ENCODE measurements around the gene ERO1B. TPM values are rescaled to one million over a fixed set of nuclear protein-coding genes. Genes with fewer than 3 reads are reported as not detected.

The ERO1B gene
- total RNA-seq, 2 experiments from 2014 or later: 7.0 to 11.0 TPM

DNA sequence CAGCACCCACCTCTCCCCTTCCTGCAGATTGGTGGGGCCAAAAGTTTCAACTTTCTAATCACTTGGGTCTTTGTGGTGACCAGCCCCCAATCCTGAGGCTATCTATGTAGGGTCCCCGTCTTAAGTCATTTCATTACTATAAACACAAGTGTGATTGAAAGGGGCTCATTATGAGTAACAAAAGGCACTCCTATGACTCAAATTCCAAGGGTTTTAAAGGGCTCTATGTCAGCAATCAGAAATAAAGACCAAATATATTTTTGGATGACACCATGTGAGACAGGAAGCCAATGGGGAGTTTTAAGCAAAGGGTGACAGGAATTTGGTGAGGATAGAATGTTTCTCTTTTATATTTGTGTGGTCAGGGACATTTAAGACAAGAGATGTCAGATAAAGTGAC lies 6.2 kb downstream of the ERO1B start:
- H4K20me1 ChIP-seq (ENCODE audit: insufficient read depth, low read length): no peaks in the 10 kb centered on the region
- H3K4me1 ChIP-seq (ENCODE audit: insufficient read depth, low read length, poor library complexity, severe bottlenecking): peaks cover 10% of the 10 kb centered on the region
- no peak for TF ChIP-seq CTCF (conservative IDR thresholded peaks at IDR 0.05; ENCODE audit: low read length)
- no peak for TF ChIP-seq EZH2phosphoT487 (IDR thresholded peaks at IDR 0.05; ENCODE audit: borderline replicate concordance, low read depth, low read length)
- ChIA-PET POLR2A (interaction anchor here (0.7 to 1.1 kb wide), 2 partner anchors 10 to 18 kb away, joined by 3 to 5 read pairs; no protein-coding TSS in a partner anchor), CTCF (ENCODE audit: unreplicated experiment) (no interaction called here)
- no peaks in the 10 kb centered on the region for H3K9me2 ChIP-seq (ENCODE audit: insufficient read depth, low read length)
- no peak overlapping the region for H3K4me2 ChIP-seq (ENCODE audit: low read length)
- no peak overlapping the region for H3K27ac ChIP-seq (ENCODE audit: low read depth, low read length, poor library complexity, severe bottlenecking)
- no peak overlapping the region for H2AFZ ChIP-seq (ENCODE audit: low read length)
- peaks cover 4% of the 10 kb centered on the region; the same call in 1 of the 2 replicates for H3K36me3 ChIP-seq (ENCODE audit: insufficient read depth, low read length)
- DNase-seq (ENCODE audit: low spot score): no peak
- intact Hi-C loops (cut with micrococcal nuclease; ENCODE audit: unreplicated experiment): no loop called here
- H3K79me2 ChIP-seq (ENCODE audit: insufficient read depth, low read depth, low read length): peaks cover 9% of the 10 kb centered on the region
- H3K9me3 ChIP-seq (ENCODE audit: low read length): no peaks in the 10 kb centered on the region; the same call in 1 of the 2 replicates
- H3K4me3 ChIP-seq (ENCODE audit: low read depth, low read length, poor library complexity, severe bottlenecking): no peak overlapping the region
- no TSS peak for BruUV-seq (replicated peaks)

DNA sequence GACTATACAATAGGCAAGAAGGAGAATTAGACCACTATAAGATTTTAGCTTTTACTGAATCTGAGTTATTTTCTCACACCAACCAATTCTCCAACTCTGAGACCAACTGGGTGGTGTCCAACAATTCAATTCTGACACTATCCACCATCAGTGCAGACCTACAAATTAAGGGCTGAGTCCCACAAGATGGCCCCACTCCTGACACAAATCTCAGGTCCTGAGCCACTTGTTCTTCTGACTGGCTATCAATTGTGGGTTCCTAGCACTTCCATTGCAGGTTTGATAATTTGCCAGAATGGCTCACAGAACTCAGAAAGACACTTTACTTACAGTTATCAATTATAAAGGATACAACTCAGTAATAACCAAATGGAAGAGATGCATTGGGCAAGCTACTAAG lies 6.7 kb downstream of the ERO1B start:
- Histone ChIP-seq H4K20me1 (ENCODE audit: insufficient read depth, low read length) (no peaks in the 10 kb centered on the region), H3K36me3 (ENCODE audit: insufficient read depth, low read length) (peaks cover 4% of the 10 kb centered on the region; the same call in 1 of the 2 replicates), H3K9me3 (ENCODE audit: low read length) (no peaks in the 10 kb centered on the region; the same call in 1 of the 2 replicates), H3K79me2 (ENCODE audit: insufficient read depth, low read depth, low read length) (peaks cover 4% of the 10 kb centered on the region), H3K27ac (ENCODE audit: low read depth, low read length, poor library complexity, severe bottlenecking) (no peak overlapping the region), H2AFZ (ENCODE audit: low read length) (no peak overlapping the region), H3K4me1 (ENCODE audit: insufficient read depth, low read length, poor library complexity, severe bottlenecking) (peaks cover 4% of the 10 kb centered on the region), H3K4me2 (ENCODE audit: low read length) (no peak overlapping the region), H3K9me2 (ENCODE audit: insufficient read depth, low read length) (no peaks in the 10 kb centered on the region), H3K4me3 (ENCODE audit: low read depth, low read length, poor library complexity, severe bottlenecking) (no peak overlapping the region)
- intact Hi-C loops (cut with micrococcal nuclease; ENCODE audit: unreplicated experiment): no loop called here
- ChIA-PET CTCF (ENCODE audit: unreplicated experiment) (no interaction called here), POLR2A (interaction anchor here (1.1 kb wide), 1 partner anchor 10 kb away, joined by 3 read pairs; no protein-coding TSS in a partner anchor)
- no peak for DNase-seq (ENCODE audit: low spot score)
- no peak for TF ChIP-seq EZH2phosphoT487 (IDR thresholded peaks at IDR 0.05; ENCODE audit: borderline replicate concordance, low read depth, low read length)
- TF ChIP-seq CTCF (conservative IDR thresholded peaks at IDR 0.05; ENCODE audit: low read length): no peak
- BruUV-seq (replicated peaks): no TSS peak

GRCh38 chr1:236273358-236273757 lies 8.4 kb downstream of the ERO1B start:
- H3K79me2 ChIP-seq (ENCODE audit: insufficient read depth, low read depth, low read length): no peaks in the 10 kb centered on the region; the same call in 1 of the 2 replicates
- TF ChIP-seq EZH2phosphoT487 (IDR thresholded peaks at IDR 0.05; ENCODE audit: borderline replicate concordance, low read depth, low read length): no peak
- no peak for TF ChIP-seq CTCF (conservative IDR thresholded peaks at IDR 0.05; ENCODE audit: low read length)
- intact Hi-C loops (cut with micrococcal nuclease; ENCODE audit: unreplicated experiment): no loop called here
- no peaks in the 10 kb centered on the region for H4K20me1 ChIP-seq (ENCODE audit: insufficient read depth, low read length)
- no peak for DNase-seq (ENCODE audit: low spot score)
- ChIA-PET CTCF (ENCODE audit: unreplicated experiment) (no interaction called here), POLR2A (interaction anchor here (0.6 to 0.7 kb wide), 4 partner anchors 8 to 274 kb away, joined by 3 to 5 read pairs (median 4); partner anchors contain the start of gene ERO1B)
- H3K9me3 ChIP-seq (ENCODE audit: low read length): no peaks in the 10 kb centered on the region; the same call in 1 of the 2 replicates
- H3K36me3 ChIP-seq (ENCODE audit: insufficient read depth, low read length): peaks cover 5% of the 10 kb centered on the region; the same call in 1 of the 2 replicates
- H2AFZ ChIP-seq (ENCODE audit: low read length): no peak overlapping the region
- H3K4me2 ChIP-seq (ENCODE audit: low read length): no peak overlapping the region
- no peak overlapping the region for H3K27ac ChIP-seq (ENCODE audit: low read depth, low read length, poor library complexity, severe bottlenecking)
- no peak overlapping the region for H3K4me3 ChIP-seq (ENCODE audit: low read depth, low read length, poor library complexity, severe bottlenecking)
- H3K4me1 ChIP-seq (ENCODE audit: insufficient read depth, low read length, poor library complexity, severe bottlenecking): no peaks in the 10 kb centered on the region
- no peaks in the 10 kb centered on the region for H3K9me2 ChIP-seq (ENCODE audit: insufficient read depth, low read length)
- BruUV-seq (replicated peaks): no TSS peak

Data from OCI-LY7 (cell line).